Smooth muscle cell (in vitro differentiated cells): ENCODE results near the gene PLIN3. TPM values are rescaled to one million over a fixed set of nuclear protein-coding genes. Genes with fewer than 3 reads are reported as not detected.

Experiments
- DNase-seq: peaks from one replicate; lab custom pipeline; 2025; ENCODE audit not compliant: unreplicated experiment; lab: John Stamatoyannopoulos, UW
- H2AFZ ChIP-seq: fragments of 200-600 bp; sonication (generic); 2 replicates; pipeline ENCODE4 v1.6.0; 2016; ENCODE audit warnings: antibody characterized with exemption, low read depth, mild to moderate bottlenecking
- H3F3A ChIP-seq: fragments of 200-600 bp; sonication (generic); 2 replicates; pipeline ENCODE4 v1.6.0; 2017; ENCODE audit warnings: antibody characterized with exemption, low read depth
- H3K27ac ChIP-seq: fragments of 200-600 bp; sonication (generic); 2 replicates; pipeline ENCODE4 v1.5.1; 2016; ENCODE audit warnings: low read depth, mild to moderate bottlenecking
- H3K27me3 ChIP-seq: fragments of 200-600 bp; sonication (generic); 2 replicates; pipeline ENCODE4 v1.6.1; 2016; ENCODE audit warnings: low read depth, mild to moderate bottlenecking
- H3K36me3 ChIP-seq: fragments of 200-600 bp; sonication (generic); 2 replicates; pipeline ENCODE4 v1.5.1; 2016; ENCODE audit warnings: low read depth
- H3K4me1 ChIP-seq: fragments of 200-600 bp; sonication (generic); 2 replicates; pipeline ENCODE4 v1.5.1; 2016; ENCODE audit warnings: low read depth
- H3K4me2 ChIP-seq: fragments of 200-600 bp; sonication (generic); 2 replicates; pipeline ENCODE4 v1.6.0; 2016; ENCODE audit warnings: mild to moderate bottlenecking
- H3K4me3 ChIP-seq: fragments of 200-600 bp; sonication (generic); 2 replicates; pipeline ENCODE4 v1.5.1; 2016; ENCODE audit warnings: mild to moderate bottlenecking
- H3K79me2 ChIP-seq: fragments of 200-600 bp; sonication (generic); 2 replicates; pipeline ENCODE4 v1.6.0; 2016; ENCODE audit warnings: low read depth, mild to moderate bottlenecking
- H3K9ac ChIP-seq: fragments of 200-600 bp; sonication (generic); 2 replicates; pipeline ENCODE4 v1.6.0; 2016; ENCODE audit warnings: low read depth
- H3K9me3 ChIP-seq: fragments of 200-600 bp; sonication (generic); replicated peaks from 2 replicates; pipeline ENCODE4 v1.5.1; 2016; ENCODE audit warnings: low read depth
- H4K20me1 ChIP-seq: fragments of 200-600 bp; sonication (generic); 2 replicates; pipeline ENCODE4 v1.6.0; 2016; ENCODE audit warnings: low read depth
- WGBS: methylation state at CpG from one replicate; pipeline ENCODE4 v1.1.7; 2016; ENCODE audit warnings: low lambda C conversion rate; 5-methylcytosine and 5-hydroxymethylcytosine counted together
- polyA plus RNA-seq: library from polyadenylated mRNA; unstranded; fragments of >200 nt; fragmentation: Nextera tagmentation; extraction: Ambion mirVana; gene quantifications from 2 replicates; pipeline ENCODE4 v1.2.1, GENCODE V29; 2016
- total RNA-seq: library from RNA; depleted of rRNA; stranded (reverse); fragments of >200 nt; gene quantifications from 2 replicates; pipeline ENCODE4 v1.2.3, GENCODE V29; 2014
- TF ChIP-seq, protein P1 (sequence below): fragments of 200-600 bp; sonication (generic); IDR thresholded peaks from 2 replicates; pipeline ENCODE4 v1.5.1; 2017; ENCODE audit warnings: borderline replicate concordance, mild to moderate bottlenecking, antibody characterized with exemption; ENCODE audit not compliant: insufficient read depth, poor library complexity, severe bottlenecking

The PLIN3 gene
- total and polyA plus RNA-seq, 2 experiments from 2014 or later = 102 to 202 TPM

GRCh38 chr19:4879041-4879440 is 11.6 kb upstream of the PLIN3 start:
- Histone ChIP-seq H3K36me3 (no peaks in the 10 kb centered on the region), H3K27me3 (no peaks in the 10 kb centered on the region), H3K4me2 (no peak overlapping the region), H3K9ac (no peak overlapping the region), H3K4me1 (peaks cover 9% of the 10 kb centered on the region), H3K4me3 (no peak overlapping the region), H3K9me3 (no peaks in the 10 kb centered on the region), H2AFZ (no peak overlapping the region), H4K20me1 (no peaks in the 10 kb centered on the region), H3K79me2 (no peaks in the 10 kb centered on the region), H3F3A (no peaks in the 10 kb centered on the region), H3K27ac (no peak overlapping the region)
- TF ChIP-seq, protein P1, sequence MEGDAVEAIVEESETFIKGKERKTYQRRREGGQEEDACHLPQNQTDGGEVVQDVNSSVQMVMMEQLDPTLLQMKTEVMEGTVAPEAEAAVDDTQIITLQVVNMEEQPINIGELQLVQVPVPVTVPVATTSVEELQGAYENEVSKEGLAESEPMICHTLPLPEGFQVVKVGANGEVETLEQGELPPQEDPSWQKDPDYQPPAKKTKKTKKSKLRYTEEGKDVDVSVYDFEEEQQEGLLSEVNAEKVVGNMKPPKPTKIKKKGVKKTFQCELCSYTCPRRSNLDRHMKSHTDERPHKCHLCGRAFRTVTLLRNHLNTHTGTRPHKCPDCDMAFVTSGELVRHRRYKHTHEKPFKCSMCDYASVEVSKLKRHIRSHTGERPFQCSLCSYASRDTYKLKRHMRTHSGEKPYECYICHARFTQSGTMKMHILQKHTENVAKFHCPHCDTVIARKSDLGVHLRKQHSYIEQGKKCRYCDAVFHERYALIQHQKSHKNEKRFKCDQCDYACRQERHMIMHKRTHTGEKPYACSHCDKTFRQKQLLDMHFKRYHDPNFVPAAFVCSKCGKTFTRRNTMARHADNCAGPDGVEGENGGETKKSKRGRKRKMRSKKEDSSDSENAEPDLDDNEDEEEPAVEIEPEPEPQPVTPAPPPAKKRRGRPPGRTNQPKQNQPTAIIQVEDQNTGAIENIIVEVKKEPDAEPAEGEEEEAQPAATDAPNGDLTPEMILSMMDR = no peak
- 92% methylated on average over 11 of the region's 11 CpGs for WGBS
- no peak for DNase-seq

- H4K20me1 ChIP-seq = no peaks in the 10 kb centered on the region
- no peak for DNase-seq
- H3K9me3 ChIP-seq = no peaks in the 10 kb centered on the region
- no peak overlapping the region for H3K4me3 ChIP-seq
- no peak overlapping the region for H3K9ac ChIP-seq
- no peaks in the 10 kb centered on the region for H3F3A ChIP-seq
- TF ChIP-seq, protein P1 = no peak
- no peaks in the 10 kb centered on the region for H3K36me3 ChIP-seq
- H3K27ac ChIP-seq = no peak overlapping the region
- no peak overlapping the region for H2AFZ ChIP-seq
- no peaks in the 10 kb centered on the region for H3K79me2 ChIP-seq
- H3K4me2 ChIP-seq = peak overlapping the region; percentile 26
- whole genome bisulfite sequencing = 81% methylated on average over 22 of the region's 23 CpGs
- peaks cover 9% of the 10 kb centered on the region for H3K4me1 ChIP-seq
- no peaks in the 10 kb centered on the region for H3K27me3 ChIP-seq
Observed at GRCh38 chr19:4878491-4878968, 11.1 kb upstream of the PLIN3 start.

DNA sequence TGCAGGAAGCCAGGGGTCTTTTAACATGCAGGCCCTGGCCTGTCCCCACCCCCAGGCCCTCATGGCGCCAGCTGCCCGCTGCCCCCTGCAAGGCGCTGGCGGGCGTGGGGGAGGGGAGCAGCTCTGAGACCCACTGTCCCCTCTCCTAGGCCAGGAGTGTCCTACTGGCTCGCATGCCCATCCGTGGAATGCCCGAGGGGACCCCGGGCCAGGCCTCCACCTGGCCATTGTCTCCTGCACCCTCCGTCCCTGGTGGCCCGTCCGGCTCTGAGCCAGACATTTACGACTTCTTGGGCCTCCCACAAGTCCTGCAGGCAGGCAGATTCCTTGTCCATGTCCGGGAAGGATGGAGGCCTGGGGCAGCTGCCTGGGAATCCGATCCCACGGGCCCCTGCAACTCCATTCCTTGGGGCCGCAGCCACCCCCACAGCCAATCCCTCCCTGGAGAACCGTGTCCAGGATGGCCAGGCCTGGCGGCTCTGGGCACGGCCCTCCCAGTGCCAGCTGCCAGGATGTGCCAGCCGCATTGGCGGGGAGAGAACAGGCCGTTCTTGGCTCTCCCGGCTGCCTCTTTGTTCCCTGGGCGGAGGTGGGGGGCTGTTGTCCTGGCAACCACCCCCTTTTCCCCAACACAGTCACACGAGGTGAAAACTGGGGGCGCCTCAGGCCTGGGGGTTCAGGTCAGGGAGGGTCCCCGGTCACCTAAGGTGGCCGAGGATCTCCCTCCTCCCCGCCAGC is 10.5 kb upstream of the PLIN3 start:
- H3K27me3 ChIP-seq = no peaks in the 10 kb centered on the region
- no peaks in the 10 kb centered on the region for H3K79me2 ChIP-seq
- TF ChIP-seq, protein P1 = no peak
- H3F3A ChIP-seq = no peaks in the 10 kb centered on the region
- H3K9ac ChIP-seq = no peak overlapping the region
- H3K4me3 ChIP-seq = no peak overlapping the region
- no peak overlapping the region for H3K27ac ChIP-seq
- DNase-seq = no peak
- H3K9me3 ChIP-seq = no peaks in the 10 kb centered on the region
- H3K4me2 ChIP-seq = peak overlapping the region; percentile 26
- 50% methylated on average over 26 of the region's 30 CpGs for WGBS
- peaks cover 9% of the 10 kb centered on the region for H3K4me1 ChIP-seq
- H3K36me3 ChIP-seq = no peaks in the 10 kb centered on the region
- peak overlapping the region; percentile 81 for H2AFZ ChIP-seq
- H4K20me1 ChIP-seq = no peaks in the 10 kb centered on the region

DNA sequence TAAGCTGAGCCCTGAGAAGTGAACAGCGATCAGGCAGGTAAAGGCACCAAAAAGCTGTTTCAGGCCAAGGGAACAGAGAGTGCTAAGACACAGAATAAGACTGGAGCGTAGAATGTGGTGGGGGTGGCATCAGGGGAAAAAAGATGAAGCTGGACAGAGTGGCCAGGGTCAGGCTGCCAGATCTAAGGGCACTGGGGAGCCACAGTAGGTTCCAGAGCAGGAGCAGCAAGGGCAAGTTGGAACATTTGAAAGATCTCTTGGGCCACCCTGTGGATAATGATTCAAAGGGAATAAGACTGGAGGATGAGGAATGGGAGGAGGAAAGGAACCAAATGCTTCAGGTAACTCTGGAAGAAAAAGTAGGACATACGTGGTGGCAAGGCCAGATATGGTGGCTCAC is 6.5 kb upstream of the PLIN3 start:
- Histone ChIP-seq H3F3A (peaks cover 5% of the 10 kb centered on the region), H4K20me1 (no peaks in the 10 kb centered on the region), H3K4me3 (no peak overlapping the region), H3K27me3 (no peaks in the 10 kb centered on the region), H3K79me2 (no peaks in the 10 kb centered on the region), H3K36me3 (no peaks in the 10 kb centered on the region), H3K4me2 (no peak overlapping the region), H3K27ac (no peak overlapping the region), H3K4me1 (peaks cover 9% of the 10 kb centered on the region), H2AFZ (no peak overlapping the region), H3K9me3 (no peaks in the 10 kb centered on the region), H3K9ac (no peak overlapping the region)
- no peak for DNase-seq
- WGBS = 95% methylated on average over 3 of the region's 3 CpGs
- TF ChIP-seq, protein P1 = no peak
